ENCODE results near the gene CDC73.

Gene CDC73

DNA sequence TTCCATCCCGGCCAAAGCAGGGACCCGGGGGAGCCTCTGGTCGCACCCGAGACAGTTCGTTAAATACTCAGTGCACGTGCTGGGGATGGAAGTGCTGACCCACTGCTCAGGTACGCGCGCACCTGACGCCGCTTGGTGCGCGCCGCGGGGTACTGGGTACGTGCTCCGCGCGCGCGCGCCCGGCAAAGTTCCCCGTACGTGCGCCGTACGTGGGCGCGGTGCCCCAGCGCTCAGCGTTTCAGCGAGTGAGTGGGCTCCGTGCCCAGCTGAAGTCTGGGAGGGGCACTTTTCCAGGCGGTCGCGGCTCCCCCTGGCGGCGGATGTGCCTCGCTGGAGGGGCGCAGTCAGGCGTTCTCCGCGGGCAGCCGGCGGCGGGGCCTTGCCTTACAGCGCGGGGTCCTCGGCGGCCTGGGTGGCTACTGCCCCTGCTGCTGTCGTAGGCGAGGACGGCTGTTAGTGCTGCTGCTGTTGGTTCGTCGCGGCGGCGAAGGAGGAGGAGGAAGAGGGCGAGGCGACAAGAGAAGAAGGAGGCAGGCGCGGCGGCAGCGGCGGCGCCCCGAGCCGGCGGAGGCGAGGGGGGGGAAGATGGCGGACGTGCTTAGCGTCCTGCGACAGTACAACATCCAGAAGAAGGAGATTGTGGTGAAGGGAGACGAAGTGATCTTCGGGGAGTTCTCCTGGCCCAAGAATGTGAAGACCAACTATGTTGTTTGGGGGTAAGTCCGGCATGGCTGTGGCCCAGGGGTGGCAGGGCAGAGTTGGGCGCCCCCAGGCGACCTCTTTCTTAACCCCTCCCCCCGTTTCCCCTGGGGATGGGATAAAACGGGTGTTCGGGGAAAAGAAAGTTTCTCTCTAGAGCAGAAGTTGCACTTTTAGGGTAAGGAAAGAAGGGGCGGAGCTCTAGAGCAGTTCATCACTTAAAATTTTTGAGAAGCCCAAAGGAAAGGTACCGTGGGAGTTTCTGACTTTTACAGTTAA lies at the start of gene CDC73:
Gene CDC73, plus strand, starts transcription at position 416 of the 978 bp plus-strand sequence. Its CDS starts 170 bp downstream, at position 586.
- TF ChIP-seq POLR2A (IDR thresholded peaks at IDR 0.05; ENCODE audit: low read length), result peak; percentile 98
- TF ChIP-seq GATA1 (IDR thresholded peaks at IDR 0.05; ENCODE audit: low read depth, low read length), result no peak
- peak; percentile 99 for DNase-seq

DNA sequence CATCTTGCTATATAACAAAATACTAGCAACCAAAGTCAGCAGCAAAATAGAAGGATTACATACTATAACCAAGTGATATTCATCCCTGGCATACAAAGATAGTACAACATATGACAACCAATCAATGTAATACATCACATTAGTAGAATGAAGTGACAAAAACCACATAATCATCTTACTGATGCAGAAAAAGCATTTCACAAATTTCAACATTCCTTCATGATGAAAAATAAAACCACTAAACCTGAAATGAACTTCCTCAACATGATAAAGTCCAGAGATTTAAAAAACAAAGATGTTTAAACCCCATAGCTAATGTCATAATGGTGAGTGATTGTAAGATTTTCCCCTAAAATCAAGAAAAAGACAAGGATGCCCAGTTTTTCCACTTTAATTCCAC lies 43.8 kb upstream of the CDC73 start:
- no peak for DNase-seq
- TF ChIP-seq POLR2A (IDR thresholded peaks at IDR 0.05; ENCODE audit: low read length), result no peak
- TF ChIP-seq GATA1 (IDR thresholded peaks at IDR 0.05; ENCODE audit: low read depth, low read length), result no peak

DNA sequence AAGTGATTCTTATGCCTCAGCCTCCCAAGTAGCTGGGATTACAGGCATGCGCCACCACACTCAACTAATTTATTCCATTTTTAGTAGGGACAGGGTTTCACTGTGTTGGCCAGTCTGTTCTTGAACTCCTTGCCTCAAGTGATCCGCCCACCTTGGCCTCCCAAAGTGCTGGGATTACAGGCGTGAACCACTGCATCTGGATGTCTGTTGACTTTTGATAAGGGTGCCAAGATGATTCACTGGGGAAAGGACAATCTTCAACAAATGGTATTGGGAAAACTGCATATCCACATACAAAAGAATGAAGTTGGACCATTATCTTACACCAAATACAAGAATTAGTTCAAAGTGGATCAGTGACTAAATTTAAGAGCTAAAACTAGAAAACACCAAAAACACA lies 42.6 kb upstream of the CDC73 start:
- peak; percentile 34 to 53 for DNase-seq
- TF ChIP-seq GATA1 (IDR thresholded peaks at IDR 0.05; ENCODE audit: low read depth, low read length), result no peak
- no peak for TF ChIP-seq POLR2A (IDR thresholded peaks at IDR 0.05; ENCODE audit: low read length)

DNA sequence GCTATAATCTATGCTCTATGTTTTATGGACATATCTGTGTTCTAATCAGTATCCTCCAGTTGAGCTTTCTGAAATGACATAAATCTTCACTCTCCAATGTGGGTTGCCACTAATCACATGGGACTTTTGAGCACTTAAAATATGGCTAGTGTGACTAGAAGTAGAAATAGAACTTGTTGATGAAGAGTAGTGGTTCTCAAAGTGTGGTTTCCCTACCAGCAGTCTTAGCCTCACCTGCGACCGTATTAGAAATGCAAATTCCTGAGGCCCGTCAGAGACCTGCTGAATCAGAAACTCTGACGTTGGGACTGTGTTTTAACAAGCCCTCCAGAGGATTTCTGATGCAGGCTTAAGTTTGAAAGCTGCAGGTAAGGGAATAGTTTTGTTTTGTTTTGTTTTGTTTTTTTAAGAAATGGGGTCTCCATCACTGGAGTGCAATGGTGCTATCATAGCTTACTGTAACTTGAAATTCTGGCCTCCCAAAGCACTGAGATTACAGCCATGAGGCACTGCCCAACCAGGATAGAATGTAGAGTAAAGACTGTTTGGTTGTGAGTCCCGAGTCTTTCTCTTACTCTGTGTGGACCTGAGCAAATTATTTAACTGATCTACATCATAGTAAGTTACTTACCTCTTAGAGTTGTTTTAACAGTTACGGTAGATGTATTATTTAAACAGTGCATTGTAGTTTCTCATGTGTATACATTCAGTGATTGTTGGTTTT lies 38.3 kb upstream of the CDC73 start:
- TF ChIP-seq GATA1 (IDR thresholded peaks at IDR 0.05; ENCODE audit: low read depth, low read length) (no peak), POLR2A (IDR thresholded peaks at IDR 0.05; ENCODE audit: low read length) (no peak)

DNA sequence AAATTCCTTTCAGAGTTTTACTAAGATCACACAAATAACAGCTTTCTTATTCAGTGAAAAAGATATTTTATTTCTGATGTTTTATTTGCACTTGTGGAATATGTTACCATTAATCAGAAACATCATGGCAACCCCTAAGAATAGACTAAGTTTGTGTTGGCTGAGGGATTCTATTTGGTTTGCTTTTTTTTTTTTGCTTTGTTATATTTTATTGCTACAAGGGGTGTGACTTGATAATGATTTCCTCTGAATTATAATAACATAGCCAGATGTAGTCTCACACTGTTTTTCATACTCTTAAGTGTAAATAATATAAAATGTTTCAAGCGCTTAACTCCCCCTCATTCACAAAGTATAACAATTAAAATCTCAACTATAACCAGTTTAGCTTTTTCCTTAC lies 36.6 kb upstream of the CDC73 start:
- no peak for TF ChIP-seq POLR2A (IDR thresholded peaks at IDR 0.05; ENCODE audit: low read length)
- no peak for TF ChIP-seq GATA1 (IDR thresholded peaks at IDR 0.05; ENCODE audit: low read depth, low read length)
- DNase-seq, result no peak

More for the DNA sequence above, 38.3 kb upstream of the CDC73 start:
- DNase-seq, result no peak

DNA sequence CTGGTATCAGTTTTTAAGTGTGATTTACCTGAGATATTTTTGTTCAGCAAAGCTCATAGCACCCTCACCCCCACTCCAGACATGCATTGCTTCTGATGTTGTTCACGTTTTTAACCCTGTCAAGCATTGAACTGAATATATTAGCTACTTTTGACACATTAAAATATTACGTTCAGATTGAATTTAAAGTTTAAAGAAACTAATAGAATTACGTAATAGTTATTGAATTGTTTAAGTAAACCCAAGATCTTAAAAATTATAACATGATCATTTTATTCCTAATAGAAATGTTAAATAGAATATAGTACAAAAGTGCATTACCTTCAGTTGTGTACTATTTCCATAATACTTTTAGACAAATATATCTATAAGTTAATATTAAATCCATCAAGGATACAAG lies 35.5 kb upstream of the CDC73 start:
- TF ChIP-seq POLR2A (IDR thresholded peaks at IDR 0.05; ENCODE audit: low read length) (no peak), GATA1 (IDR thresholded peaks at IDR 0.05; ENCODE audit: low read depth, low read length) (no peak)
- no peak for DNase-seq

DNA sequence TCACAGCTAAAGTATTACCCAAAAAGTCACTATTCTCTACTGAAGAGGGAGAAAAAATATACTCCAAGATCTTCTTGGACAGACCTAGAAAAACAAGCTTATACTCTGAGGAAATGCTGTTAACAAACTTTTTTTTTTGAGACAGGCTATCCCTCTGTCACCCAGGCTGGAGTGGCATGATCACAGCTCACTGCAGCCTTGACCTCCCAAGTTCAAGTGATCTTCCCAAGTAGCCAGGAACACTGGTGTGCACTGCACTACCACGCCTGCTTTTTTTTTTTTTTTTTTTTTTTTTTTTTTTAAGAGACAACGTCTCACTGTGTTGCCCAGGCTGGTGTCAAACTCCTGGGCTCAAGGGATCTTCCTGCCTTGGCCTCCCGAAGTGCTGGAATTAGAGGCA lies 33.9 kb upstream of the CDC73 start:
- no peak for DNase-seq
- TF ChIP-seq GATA1 (IDR thresholded peaks at IDR 0.05; ENCODE audit: low read depth, low read length) (no peak), POLR2A (IDR thresholded peaks at IDR 0.05; ENCODE audit: low read length) (no peak)

DNA sequence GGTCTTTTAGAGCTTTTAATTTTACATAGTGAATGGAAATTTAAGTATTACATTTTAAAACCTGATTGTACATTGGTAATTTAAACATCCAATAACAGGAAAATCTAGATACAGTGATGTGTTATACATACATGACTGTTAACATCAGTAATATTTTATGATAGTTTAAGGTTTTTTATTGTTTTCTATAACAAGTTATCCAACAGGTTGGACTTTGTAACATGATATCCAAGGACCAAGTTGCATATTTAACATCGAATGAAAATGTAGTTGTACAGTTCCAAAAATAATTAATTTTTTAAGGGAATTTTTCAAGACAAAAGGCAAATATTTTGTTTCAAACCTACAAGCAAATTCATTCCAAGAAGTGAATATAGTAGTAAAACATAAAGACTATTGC lies 31.0 kb upstream of the CDC73 start:
- TF ChIP-seq GATA1 (IDR thresholded peaks at IDR 0.05; ENCODE audit: low read depth, low read length) (no peak), POLR2A (IDR thresholded peaks at IDR 0.05; ENCODE audit: low read length) (no peak)
- DNase-seq, result no peak

DNA sequence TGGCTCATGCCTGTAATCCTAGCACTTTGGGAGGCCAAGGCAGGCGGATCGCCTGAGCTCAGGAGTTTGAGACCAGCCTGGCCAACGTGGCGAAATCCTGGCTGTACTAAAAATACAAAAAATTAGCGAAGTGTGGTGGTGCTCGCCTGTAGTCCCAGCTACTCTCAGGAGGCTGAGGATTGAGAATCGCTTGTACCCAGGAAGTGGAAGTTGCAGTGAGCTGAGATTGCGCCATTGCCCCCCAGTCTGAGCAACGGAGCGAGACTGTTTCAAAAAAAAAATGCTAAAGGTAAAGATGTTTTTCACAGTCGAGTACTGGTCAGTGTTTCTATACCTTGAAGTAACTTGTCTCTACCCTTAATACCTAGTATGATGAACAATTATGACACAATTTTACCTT lies 27.7 kb upstream of the CDC73 start:
- TF ChIP-seq GATA1 (IDR thresholded peaks at IDR 0.05; ENCODE audit: low read depth, low read length), result no peak
- TF ChIP-seq POLR2A (IDR thresholded peaks at IDR 0.05; ENCODE audit: low read length), result no peak
- no peak for DNase-seq

DNA sequence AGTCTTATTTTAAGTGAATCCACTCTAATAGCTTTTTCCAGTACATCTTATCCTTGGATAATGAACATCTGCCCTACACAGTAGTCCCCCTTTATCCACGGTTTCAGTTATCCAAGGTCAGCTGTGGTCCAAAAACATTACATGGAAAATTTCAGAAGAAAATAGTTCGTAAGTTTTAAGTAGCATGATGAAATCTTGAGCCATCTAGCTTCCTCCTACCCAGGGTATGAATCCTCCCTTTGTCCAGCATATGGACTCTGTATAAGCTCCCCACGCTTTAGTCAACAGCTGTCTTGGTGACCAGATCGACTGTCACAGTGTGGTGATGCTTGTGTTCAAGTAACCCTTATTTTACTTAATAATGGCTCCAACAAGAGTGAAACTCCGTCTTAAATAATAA lies 19.2 kb upstream of the CDC73 start:
- peak in 1 of 2 experiments; percentile 11 for DNase-seq
- TF ChIP-seq POLR2A (IDR thresholded peaks at IDR 0.05; ENCODE audit: low read length), result no peak
- no peak for TF ChIP-seq GATA1 (IDR thresholded peaks at IDR 0.05; ENCODE audit: low read depth, low read length)

DNA sequence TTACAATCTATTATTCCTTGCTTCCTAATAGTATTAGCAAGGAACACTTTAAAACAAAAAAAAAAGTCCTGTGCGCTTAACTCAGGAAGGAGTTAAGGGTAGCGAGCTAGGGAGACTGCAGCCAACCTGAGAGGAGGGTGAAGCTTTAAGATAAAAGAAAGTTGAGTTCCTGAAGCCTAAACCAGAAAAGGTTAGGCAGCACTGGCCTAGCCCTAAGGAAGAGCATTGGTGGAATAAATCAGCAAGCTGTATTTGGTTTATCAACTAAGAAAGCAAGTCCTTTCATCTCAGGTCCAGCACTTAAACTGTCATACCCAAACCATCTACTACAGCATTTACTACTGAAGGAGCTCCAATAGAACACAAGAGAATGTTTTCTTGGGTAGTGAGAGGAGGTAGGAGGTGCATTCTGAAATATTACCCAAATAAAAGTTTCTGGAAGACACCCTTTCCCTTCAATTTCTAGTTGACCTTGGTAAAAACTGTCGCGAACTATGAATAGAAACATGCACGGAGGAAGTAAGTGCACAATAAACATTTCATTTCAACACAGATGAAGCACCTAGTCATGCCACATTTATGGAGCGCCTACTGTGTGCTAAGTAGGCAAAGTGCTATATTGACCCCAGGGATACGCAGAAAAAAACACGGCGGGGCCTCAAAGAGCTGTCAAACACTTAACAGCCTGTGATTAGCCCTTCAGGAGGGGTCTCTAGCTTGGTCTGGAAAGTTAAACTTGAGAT lies 17.9 kb upstream of the CDC73 start:
- TF ChIP-seq GATA1 (IDR thresholded peaks at IDR 0.05; ENCODE audit: low read depth, low read length), result no peak
- TF ChIP-seq POLR2A (IDR thresholded peaks at IDR 0.05; ENCODE audit: low read length), result no peak
- peak in 1 of 2 experiments; percentile 45 for DNase-seq

DNA sequence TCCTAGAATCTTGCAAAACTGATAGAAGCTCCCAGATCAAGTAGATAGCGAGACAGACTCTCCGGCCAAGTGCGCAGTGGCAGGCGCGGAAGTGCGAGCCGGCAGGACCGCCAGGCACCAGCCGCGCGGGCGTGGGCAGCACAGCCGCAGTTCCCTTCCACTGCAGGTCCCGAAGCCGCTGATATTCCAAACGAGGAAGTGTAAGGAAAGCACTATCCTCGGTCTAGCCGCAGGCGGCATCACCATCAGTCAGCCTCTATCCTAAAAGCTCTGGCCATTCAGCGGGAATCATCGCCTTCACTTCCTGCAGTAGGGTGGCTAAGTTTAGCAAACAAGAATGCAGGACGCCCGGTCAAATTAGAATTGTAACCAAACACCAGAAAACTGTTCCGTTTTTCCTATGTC lies 17.3 kb upstream of the CDC73 start:
- TF ChIP-seq POLR2A (IDR thresholded peaks at IDR 0.05; ENCODE audit: low read length) (no peak), GATA1 (IDR thresholded peaks at IDR 0.05; ENCODE audit: low read depth, low read length) (no peak)
- DNase-seq, result peak; percentile 60 to 72

DNA sequence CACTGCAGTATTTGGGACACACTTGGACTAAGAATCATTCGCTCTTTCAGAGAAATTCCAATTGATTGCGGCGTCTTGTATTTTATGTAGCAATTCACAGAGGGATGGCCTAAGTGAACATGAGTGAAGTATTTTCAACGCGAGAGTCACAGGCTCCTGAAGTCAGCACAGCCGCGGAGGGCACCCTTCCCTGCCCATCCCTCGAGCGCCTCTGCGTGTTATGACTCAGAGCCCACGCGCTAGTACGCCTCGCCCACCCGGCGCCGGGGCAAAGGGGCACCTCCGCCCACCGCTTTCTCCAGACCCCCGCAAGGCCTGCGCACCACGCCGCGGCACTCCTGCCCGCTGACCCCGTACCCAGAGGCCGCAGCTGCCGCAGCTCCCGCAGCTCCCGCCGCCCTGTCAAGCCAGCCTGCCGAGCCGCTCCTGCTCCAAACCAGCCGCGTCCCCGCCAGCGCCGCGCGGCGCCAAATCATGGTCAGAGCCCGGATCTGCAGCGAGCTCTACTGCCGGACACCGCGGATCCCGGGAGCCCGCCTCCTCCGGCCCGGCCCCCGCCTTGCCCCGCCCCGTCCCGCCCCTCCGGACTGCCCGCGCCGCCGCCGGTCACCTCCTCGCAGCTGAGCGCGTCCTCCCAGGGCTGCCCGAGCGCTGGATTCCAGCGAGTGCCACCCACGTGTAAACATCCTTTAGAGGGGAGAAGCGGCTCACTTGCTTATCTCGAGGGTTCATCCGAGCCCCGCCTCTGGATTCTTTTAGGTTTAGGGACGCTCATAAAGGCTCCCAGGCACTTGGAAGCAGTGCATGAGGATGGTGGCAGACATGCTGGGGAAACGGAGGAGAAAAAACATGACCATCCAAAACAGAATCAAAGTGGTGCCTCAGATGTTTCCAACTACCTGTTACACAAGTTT lies 16.7 kb upstream of the CDC73 start, which contains the start of gene GLRX2:
Gene GLRX2, minus strand, starts transcription at position 508 of the 914 bp plus-strand sequence. Its CDS starts 32 bp downstream, at position 476.
- peak; percentile 86 to 88 for DNase-seq
- peak; percentile 78 for TF ChIP-seq POLR2A (IDR thresholded peaks at IDR 0.05; ENCODE audit: low read length)
- TF ChIP-seq GATA1 (IDR thresholded peaks at IDR 0.05; ENCODE audit: low read depth, low read length), result no peak

All from erythroblast (primary cell).